ENCODE results near the gene RSPH6A. TPM values are rescaled to one million over a fixed set of nuclear protein-coding genes. Genes with fewer than 3 reads are reported as not detected.

RSPH6A gene
- total and polyA plus RNA-seq, 10 of the 15 experiments (the other 5 are each of a cell fraction or from before 2014, with no cell fraction given), result 0.03 to 0.41 (median 0.22) TPM; not detected in 4

- peak; percentile 75; the same call in 1 of the 2 replicates for TF ChIP-seq WRNIP1 (IDR thresholded peaks at IDR 0.05; ENCODE audit: borderline replicate concordance, low read depth, low read length)
- TF ChIP-seq POU2F2 (IDR thresholded peaks at IDR 0.05; ENCODE audit: borderline replicate concordance, low read depth, low read length), result peak; percentile 57; the same call in 1 of the 3 replicates
- TF ChIP-seq, protein P1, sequence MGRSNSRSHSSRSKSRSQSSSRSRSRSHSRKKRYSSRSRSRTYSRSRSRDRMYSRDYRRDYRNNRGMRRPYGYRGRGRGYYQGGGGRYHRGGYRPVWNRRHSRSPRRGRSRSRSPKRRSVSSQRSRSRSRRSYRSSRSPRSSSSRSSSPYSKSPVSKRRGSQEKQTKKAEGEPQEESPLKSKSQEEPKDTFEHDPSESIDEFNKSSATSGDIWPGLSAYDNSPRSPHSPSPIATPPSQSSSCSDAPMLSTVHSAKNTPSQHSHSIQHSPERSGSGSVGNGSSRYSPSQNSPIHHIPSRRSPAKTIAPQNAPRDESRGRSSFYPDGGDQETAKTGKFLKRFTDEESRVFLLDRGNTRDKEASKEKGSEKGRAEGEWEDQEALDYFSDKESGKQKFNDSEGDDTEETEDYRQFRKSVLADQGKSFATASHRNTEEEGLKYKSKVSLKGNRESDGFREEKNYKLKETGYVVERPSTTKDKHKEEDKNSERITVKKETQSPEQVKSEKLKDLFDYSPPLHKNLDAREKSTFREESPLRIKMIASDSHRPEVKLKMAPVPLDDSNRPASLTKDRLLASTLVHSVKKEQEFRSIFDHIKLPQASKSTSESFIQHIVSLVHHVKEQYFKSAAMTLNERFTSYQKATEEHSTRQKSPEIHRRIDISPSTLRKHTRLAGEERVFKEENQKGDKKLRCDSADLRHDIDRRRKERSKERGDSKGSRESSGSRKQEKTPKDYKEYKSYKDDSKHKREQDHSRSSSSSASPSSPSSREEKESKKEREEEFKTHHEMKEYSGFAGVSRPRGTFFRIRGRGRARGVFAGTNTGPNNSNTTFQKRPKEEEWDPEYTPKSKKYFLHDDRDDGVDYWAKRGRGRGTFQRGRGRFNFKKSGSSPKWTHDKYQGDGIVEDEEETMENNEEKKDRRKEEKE (IDR thresholded peaks at IDR 0.05), result no peak
- TF ChIP-seq MXI1 (IDR thresholded peaks at IDR 0.05; ENCODE audit: low read depth, low read length), result peak; percentile 77; the same call in 1 of the 2 replicates
- peak; percentile 43; the same call in 1 of the 2 replicates for TF ChIP-seq TCF12 (IDR thresholded peaks at IDR 0.05; ENCODE audit: low read depth, low read length)
- no peak for TF ChIP-seq BRCA1 (IDR thresholded peaks at IDR 0.05; ENCODE audit: low read depth, low read length)
- TF ChIP-seq BHLHE40 (IDR thresholded peaks at IDR 0.05; ENCODE audit: borderline replicate concordance in 1 of 2, low read depth in 2 of 2, low read length in 1 of 2), result peak; percentile 83 to 86
- no peak for TF ChIP-seq TAF1 (IDR thresholded peaks at IDR 0.05; ENCODE audit: borderline replicate concordance, low read depth, low read length)
- TF ChIP-seq DPF2 (IDR thresholded peaks at IDR 0.05), result no peak
- TF ChIP-seq KLF5 (IDR thresholded peaks at IDR 0.05; ENCODE audit: partially characterized antibody), result no peak
- TF ChIP-seq MAX (IDR thresholded peaks at IDR 0.05; ENCODE audit: low read depth, low read length), result peak; percentile 87; the same call in 1 of the 2 replicates
- no peak for TF ChIP-seq SIN3A (IDR thresholded peaks at IDR 0.05; ENCODE audit: low read depth, low read length)
- TF ChIP-seq MEF2B (IDR thresholded peaks at IDR 0.05; ENCODE audit: partially characterized antibody, poor library complexity, severe bottlenecking), result no peak
- TF ChIP-seq, protein P2, sequence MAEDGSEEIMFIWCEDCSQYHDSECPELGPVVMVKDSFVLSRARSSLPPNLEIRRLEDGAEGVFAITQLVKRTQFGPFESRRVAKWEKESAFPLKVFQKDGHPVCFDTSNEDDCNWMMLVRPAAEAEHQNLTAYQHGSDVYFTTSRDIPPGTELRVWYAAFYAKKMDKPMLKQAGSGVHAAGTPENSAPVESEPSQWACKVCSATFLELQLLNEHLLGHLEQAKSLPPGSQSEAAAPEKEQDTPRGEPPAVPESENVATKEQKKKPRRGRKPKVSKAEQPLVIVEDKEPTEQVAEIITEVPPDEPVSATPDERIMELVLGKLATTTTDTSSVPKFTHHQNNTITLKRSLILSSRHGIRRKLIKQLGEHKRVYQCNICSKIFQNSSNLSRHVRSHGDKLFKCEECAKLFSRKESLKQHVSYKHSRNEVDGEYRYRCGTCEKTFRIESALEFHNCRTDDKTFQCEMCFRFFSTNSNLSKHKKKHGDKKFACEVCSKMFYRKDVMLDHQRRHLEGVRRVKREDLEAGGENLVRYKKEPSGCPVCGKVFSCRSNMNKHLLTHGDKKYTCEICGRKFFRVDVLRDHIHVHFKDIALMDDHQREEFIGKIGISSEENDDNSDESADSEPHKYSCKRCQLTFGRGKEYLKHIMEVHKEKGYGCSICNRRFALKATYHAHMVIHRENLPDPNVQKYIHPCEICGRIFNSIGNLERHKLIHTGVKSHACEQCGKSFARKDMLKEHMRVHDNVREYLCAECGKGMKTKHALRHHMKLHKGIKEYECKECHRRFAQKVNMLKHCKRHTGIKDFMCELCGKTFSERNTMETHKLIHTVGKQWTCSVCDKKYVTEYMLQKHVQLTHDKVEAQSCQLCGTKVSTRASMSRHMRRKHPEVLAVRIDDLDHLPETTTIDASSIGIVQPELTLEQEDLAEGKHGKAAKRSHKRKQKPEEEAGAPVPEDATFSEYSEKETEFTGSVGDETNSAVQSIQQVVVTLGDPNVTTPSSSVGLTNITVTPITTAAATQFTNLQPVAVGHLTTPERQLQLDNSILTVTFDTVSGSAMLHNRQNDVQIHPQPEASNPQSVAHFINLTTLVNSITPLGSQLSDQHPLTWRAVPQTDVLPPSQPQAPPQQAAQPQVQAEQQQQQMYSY (CRISPR knock-in tag; IDR thresholded peaks at IDR 0.05), result no peak
- TF ChIP-seq NBN (IDR thresholded peaks at IDR 0.05), result peak; percentile 72; the same call in 1 of the 2 replicates
- TF ChIP-seq E2F4 (IDR thresholded peaks at IDR 0.05; ENCODE audit: low read depth, low read length), result 0 out of 2 replicates have a peak, but pooled peaks have one; percentile 24
- no peak for TF ChIP-seq MTA2 (IDR thresholded peaks at IDR 0.05; ENCODE audit: low read depth)
- peak; percentile 57; the same call in 1 of the 2 replicates for TF ChIP-seq RB1 (IDR thresholded peaks at IDR 0.05; ENCODE audit: borderline replicate concordance)
- TF ChIP-seq CBFB (IDR thresholded peaks at IDR 0.05; ENCODE audit: low read depth), result peak; percentile 89
- TF ChIP-seq ZBED1 (IDR thresholded peaks at IDR 0.05; ENCODE audit: borderline replicate concordance), result no peak
Observed at GRCh38 chr19:45817010-45817724, 2.1 kb upstream of the RSPH6A start (continued).
